Right kidney (tissue), 1 donor: Measurements from ENCODE around the gene PTPN3.

Source experiments
- DNase-seq: peaks from one replicate; pipeline ENCODE4 v3.0.0-alpha.2; 2016

Gene PTPN3

DNA sequence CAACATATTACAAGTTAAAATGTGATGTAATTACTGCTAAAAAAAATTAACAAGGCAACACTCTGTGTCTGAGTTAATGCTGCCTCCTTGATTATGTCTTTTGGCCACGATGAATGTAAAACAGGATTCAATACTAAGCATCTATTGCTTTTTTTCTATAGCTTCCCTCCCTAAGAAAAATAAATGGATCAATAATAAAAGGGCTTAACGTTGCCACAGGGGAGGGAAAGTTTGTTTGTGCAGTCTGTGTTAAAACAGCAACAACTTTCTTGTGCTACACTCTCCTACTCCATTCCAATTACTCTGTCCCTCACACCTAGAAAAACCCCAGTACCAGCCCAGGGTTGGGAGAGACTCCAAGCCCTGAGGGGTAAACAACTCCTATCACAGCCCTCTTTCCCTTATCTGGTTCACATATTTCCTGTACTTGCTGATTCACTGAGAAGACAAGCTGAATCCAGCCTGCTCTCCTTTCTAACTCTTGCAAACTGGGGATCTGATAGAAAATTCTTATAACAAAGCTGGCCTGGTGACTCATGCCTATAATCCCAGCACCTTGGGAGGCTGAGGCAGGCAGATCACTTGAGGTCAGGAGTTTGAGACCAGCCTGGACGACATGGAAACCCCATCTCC lies 44.8 kb downstream of the PTPN3 start:
- DNase-seq: no peak

- DNase-seq: no peak
Measured at GRCh38 chr9:109452761-109453160, 45.3 kb downstream of the PTPN3 start.

DNA sequence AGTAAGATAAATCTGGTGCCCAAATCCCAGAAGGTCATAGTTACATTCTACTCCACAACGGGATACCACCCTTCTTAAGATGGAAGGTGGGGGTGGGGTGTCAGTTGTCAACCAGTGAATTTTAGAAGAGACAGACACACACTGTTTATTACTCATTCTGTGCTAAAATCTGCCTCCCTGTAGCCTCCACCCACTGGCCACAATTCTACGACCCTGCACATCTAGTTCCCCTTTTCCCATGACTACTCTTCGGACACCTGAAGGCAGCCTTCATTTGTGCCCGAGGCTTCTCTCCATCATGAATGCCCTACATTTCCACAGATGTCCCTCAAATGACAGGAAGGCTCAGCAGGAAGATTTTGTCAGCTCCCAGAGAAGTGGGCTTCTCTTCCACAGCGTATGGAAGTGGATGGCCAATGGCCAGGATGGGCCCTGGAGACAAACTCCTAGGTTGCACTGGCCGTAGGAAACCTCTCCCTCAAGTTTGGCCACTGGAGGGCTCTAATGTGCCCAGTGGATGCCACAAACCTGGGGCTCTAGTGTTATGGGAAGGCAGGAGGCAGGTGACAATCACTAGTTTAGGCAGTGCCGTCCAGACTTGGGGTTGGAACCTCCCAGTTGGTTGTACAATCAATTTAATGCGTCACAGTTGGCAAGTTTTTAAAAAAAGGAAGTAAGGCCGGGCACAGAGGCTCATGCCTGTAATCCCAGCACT lies 46.6 kb downstream of the PTPN3 start:
- DNase-seq: no peak

GRCh38 chr9:109450346-109450745 lies 47.8 kb downstream of the PTPN3 start:
- DNase-seq: no peak

DNA sequence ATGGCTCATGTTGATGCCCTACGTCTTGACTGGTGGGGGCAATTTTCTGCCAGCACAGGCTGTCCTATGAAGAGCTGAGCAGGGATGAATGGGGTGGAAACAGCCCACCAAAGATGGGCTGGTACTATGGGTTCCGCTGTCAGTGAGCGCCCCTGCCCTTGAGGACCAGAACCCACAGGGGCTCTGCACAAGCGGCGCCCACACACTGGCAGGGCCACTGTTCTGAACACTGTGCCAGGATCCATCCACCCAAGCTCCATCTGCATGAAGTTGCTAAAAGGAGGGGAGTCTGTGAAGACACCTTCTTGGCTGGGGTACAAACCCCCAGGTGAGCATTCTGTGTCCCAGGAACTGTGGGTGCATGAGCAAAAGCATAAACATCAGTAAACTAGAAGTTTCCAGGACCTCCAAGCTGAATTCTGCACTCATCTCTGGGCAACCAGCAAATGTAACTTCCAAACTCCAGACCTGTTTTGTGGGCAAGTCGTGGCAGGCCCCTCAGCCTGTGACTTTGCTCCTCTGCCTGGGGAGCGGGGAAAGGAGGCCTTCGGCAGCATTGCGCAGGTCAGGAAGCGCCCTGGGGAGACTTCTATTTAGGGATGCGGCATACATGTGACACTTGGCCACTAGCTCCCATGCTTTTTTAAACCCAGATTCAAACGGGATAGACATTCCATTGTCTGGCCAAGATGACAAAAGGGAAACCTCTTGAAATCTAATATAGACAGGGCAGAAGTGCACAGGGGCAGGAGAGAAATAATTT lies 48.9 kb downstream of the PTPN3 start:
- no peak for DNase-seq

DNA sequence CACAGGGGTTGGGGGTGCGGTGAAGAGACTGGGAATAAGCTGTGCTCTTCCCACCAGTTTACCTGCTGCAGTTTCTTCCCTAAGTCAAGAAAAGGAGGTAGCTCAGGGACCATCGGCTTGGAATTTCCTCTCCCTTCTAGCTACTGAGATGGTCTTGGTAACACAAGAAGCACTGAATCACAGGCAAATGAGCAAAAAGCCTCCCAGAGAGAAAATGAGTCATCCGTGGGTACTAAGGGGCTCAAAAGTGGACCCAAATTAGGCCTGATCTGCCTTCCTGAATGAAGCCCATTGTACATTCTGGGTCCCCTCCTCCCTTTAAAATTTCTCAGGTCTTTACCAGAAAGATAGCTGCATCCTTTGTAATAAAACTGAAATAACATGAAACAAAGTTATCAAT lies 49.9 kb downstream of the PTPN3 start:
- DNase-seq: no peak

DNA sequence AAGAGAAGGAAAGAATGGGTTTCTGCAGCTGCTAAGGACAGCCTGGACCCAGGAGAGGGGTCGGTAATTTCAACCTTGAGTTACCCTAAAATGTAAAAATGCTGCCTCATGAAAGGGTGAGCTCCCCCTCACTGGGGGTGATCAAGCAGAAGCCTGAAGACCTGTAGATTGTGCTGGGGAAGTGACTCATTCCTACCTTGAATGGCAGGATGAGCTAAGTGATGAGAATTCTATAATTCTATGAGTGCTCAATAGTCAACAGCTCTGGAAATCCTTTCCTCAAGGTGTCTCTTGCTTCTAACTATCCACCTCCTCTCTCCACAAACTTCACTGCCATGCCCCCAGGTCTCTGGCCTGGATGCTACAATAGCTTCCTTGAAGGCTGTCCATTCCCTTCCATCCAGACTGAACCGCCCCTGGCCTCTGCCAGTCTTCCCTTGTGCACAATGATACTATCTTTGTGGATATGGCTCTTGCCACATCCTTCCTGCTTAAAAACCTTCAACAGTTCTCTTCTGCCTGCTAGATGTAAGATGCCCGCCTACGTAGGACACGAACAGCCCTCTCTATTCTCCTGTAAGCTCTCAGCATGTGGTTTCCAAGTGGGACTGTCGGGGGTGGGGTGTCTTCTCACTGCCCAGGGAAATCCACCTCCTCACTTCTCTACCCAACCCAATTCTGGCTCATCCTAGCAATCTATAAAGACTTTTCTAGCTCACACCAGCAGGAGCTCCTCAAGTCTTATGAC lies 50.6 kb downstream of the PTPN3 start:
- no peak for DNase-seq

DNA sequence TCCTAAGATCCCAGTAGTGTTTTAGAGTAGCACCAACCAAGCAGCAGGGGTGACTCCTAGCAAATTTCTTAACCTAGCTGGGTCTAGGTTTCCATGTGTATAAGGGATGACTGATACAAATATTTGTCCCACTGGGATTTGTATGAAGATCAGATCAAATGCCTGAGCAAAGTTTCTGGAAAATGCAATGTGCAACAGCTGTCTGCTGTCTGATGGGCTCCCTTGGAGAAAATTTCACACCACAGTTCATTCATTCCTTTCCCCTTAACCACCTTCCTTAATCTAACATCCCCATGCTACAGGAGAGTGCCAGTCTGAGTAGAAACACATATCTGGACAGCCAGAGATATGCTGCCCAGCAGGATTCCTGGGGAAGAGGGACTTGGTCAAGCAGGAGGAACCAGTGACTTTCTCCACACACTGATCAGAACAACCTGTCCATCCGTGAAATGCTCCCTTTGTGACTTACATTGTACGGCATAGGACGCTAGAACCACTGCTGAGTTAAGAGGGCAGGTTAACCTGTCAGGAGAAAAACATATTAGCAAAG lies 53.3 kb downstream of the PTPN3 start:
- no peak for DNase-seq

DNA sequence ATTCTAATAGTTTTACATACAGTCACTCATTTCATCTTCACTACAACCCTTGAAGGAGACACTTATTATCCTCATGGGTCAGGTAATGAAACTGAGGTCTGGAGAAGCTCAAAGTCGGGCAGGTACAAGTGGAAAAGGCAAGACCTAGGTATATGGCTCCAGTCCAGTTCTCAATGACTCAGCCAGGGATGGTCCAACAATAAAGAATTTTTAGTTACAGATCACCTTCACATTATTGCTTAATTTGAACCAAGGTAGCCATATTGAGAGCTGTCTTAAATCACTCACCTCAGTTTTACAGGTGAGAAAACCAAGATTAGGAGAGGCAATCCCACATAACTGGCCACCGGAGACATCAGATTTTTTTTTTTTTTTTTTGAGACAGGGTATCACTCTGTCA lies 55.4 kb downstream of the PTPN3 start:
- no peak for DNase-seq

DNA sequence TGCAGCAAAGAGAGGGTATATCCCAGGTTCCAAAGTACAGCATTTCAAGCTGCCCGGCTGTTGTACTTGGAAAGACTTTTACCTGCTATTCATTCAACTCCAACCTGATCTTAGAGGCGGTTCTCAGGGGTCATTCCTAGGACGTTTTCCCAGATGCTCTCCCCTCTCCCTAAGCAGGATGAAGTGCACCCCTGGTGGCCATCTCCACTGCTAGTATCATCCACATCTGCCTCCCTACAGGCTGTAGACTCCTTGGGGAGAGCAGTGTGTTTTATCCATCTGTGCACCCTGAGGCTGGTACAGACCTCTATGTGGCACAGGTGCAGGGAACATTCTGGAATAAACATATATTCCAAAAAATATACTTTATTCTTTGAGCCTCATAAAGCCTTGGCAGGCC lies 56.8 kb downstream of the PTPN3 start:
- no peak for DNase-seq

DNA sequence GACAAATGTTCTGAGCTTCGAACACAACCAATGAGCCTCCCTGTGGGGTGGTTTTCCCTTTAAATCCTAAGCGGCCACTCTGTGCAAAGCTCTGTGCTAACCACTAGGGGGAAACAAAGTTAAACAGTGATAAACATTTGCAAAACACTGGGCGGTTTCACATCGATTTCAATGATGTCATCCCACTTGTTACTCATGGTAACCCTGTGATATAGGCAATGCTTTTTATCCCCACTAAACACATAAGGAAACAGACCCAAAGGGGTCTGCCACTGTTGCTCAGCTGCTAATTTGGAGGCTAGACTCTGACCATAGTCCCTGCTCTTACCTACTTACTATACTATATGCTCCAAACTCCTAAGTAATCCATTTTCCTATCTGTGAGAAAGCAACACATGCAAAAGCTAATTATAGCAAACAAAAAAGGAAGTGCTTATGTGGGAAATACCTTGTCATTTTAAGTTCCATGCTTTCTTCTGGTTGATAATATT lies 57.3 kb downstream of the PTPN3 start:
- no peak for DNase-seq

- DNase-seq: no peak
Measured at GRCh38 chr9:109440117-109440515, 58.0 kb downstream of the PTPN3 start.

DNA sequence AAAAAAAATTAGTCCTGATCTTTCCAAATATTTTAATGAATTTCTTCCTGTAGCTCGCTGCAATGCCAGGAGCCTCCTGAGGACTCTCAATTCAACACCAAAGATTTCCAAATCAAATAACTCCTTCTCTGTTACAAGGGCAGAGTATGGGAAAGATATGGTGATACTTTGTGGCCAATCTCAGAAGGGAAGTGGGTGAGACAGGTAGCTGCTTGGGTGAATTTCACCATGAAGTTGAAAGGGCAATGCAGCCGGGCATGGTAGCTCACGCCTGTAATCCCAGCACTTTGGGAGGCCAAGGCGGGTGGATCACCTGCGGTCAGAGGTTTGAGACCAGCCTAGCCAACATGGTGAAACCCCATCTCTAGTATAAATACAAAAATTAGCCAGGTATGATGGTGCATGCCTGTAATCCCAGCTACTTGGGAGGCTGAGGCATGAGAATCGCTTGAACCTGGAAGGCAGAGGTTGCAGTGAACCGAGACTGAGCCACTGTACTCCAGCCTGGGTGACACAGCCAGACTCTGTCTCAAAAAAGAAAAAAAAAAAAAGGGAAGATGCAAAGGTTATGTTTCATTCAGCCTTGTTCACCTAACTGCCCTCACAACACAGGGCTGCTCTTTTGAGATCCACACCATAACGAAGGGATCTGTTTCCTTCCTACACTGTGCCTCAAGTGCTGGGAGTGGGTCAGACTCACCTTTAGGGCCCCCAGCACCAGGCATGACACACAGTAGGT lies 58.6 kb downstream of the PTPN3 start:
- no peak for DNase-seq

DNA sequence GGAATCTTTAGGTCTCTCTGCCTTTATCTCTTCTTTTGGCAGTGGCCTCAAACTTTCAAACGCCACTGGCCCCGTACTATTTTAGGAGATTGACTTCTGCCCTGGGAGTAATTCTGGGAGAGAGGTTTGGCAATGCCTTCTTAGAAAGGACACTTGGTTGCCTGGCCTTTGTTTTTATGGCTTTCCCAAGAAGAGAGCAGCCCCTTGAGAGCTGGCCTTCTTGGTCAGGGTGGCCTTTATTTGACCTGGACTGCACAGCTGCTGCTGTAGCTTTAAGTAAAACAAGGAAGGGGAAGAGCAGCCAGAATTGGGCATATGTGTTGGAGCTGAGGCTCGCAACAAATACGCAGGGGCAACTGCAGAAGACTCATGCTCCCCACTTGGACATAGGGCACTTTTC lies 60.8 kb downstream of the PTPN3 start:
- DNase-seq: no peak

DNA sequence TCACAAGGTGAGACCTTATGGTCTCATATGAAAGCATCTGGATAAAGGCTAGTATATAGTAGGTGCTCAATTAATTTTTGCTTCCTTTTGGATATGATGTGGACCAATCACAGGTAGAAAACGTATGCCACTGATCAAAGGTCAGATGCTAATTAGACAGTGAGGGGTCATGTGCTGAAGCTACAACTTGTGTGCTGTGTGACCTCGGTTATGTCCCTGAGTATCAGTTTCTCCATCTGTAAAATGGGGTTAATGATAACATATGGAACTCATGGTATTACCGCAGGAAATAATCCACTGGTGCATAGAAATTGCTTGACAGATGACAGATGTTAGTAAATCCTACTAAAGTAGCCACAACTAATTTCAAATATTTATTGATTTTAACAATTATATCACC lies 62.0 kb downstream of the PTPN3 start:
- DNase-seq: no peak

DNA sequence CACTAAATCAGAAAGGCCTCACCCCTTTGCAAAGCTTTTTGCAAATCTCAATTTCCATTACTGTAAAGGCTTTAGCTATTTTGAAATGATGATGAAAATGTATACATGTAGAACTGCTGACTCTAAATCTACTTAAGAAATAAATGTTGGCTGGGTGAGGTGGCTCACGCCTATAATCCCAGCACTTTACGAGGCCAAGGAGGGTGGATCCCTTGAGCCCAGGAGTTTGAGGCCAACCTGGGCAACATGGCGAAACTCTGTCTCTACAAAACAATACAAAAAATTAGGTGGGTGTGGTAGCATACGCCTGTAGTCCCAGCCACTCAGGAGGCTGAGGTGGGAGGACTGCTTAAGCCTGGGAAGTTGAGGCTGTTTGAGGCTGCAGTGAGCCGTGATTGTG lies 64.6 kb downstream of the PTPN3 start:
- DNase-seq: no peak

DNA sequence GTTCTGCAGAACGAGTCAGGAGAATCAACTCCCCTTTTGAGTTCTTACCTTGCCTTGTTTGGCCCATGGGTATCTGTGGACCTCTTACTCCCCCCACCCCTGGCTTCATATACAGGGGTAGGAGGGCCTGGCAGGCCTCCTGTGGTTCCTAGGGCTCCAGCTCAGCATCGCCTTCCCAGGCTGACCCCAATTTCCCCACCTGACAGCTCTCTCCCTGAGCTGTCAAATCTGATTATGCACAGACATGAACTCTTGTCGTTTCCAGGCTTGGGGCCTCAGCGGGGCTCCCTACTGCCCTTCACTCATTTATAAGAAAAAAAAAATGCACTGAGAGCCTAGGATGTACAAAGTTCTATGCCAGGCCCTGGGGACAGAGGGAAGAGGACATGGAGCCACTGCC lies 67.9 kb downstream of the PTPN3 start:
- no peak for DNase-seq

DNA sequence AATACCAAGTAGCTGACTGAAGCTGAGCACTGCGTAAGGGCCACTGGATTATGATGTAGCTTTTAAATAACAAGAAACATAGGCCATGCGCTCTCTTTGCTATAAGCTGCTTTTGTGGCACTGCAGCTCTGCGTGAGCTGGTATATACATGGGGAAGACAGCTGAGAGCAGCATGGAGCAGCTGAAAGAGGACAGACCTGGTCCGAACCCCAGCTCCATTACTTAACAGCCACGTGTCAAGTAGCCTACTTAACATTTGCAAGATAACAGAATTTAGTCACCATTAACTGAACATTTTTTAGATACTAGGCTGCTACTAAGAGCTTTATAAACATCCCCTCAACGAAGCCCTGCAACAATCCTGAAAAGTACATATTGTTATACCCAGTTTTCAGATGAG lies 69.3 kb downstream of the PTPN3 start:
- DNase-seq: no peak

DNA sequence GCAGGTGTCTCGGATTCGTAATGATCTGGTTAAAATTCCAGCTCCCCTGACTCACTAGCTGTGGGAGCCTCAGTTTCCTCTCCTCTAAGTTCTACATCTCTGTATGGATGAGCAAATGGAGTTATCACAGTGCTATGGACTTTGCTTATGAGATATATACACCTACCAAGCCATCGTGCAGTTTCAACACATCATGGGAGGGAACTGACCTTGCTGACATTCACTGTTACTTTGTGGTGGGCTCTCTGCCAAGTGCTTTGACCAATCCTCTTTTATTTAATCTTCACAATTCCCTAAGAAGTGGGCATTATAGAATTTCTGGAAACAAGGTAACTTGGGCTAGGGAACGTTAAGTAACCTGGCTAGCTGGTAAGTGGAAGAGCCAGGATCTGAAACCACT lies 70.2 kb downstream of the PTPN3 start:
- DNase-seq: no peak

- no peak for DNase-seq
Measured at GRCh38 chr9:109426626-109427402, 71.3 kb downstream of the PTPN3 start.

DNA sequence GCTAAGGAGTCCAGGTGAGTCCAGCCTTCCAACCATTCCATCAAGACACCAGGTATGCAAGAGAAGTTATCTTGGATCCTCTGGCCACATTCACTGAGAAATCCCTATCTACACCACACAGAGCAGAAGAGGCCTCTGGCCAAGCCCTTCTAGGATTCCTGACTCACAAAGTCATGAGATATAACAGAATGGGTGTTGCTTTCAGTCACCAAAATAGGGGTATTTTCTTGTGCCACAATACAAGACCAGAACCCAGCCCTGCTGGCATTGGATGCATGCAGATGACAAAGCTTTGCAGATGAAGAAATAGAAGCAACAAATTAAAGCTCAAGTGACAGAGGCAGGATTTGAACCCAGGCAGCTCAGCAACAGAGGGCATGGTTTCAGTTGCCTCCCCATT lies 73.5 kb downstream of the PTPN3 start:
- DNase-seq: no peak
